Measurements from ENCODE around the gene ADIG. TPM values are rescaled to one million over a fixed set of nuclear protein-coding genes. Genes with fewer than 3 reads are reported as not detected.

ADIG gene
- total RNA-seq, 3 donors from 2014 or later: not detected

DNA sequence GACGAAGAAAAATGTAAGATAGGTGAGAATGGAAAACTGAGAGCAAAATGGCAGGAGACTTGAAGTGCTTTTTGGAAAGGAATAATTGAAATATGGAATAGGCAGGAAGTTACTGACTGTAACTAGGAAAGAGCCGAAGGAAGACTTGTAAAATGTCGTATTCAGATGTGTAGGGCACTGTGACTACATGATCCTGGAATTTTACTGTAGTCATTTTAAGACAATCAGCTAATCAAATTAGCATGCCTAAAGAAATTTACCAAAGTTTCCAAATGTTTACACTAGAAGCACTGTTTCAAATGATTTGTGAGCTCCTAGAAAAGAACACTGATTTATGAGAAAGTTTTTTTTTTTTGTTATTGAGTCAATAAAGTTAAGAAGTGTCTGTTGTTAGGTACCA is 21.2 kb upstream of the ADIG start:
- TF ChIP-seq CTCF (IDR thresholded peaks at IDR 0.05): no peak
- DNase-seq: no peak
- no peak overlapping the region for H3K4me3 ChIP-seq
- H3K4me1 ChIP-seq (ENCODE audit: low read depth): no peaks in the 10 kb centered on the region
- intact Hi-C loops (cut with DNase I, micrococcal nuclease): no loop called here
- H3K9me3 ChIP-seq: no peaks in the 10 kb centered on the region
- no peak for ATAC-seq
- peaks cover 5% of the 10 kb centered on the region for H3K36me3 ChIP-seq (ENCODE audit: low read depth)

GRCh38 chr20:38563802-38564431 is 17.1 kb upstream of the ADIG start:
- DNase-seq (no peak), ATAC-seq (no peak)
- Histone ChIP-seq H3K36me3 (ENCODE audit: low read depth) (peaks cover 5% of the 10 kb centered on the region), H3K9me3 (no peaks in the 10 kb centered on the region), H3K4me1 (ENCODE audit: low read depth) (no peaks in the 10 kb centered on the region), H3K4me3 (no peak overlapping the region)
- no peak for TF ChIP-seq CTCF (IDR thresholded peaks at IDR 0.05)
- intact Hi-C loops (cut with DNase I, micrococcal nuclease): no loop called here

- Histone ChIP-seq H3K4me1 (ENCODE audit: low read depth) (no peaks in the 10 kb centered on the region), H3K4me3 (no peak overlapping the region), H3K36me3 (ENCODE audit: low read depth) (no peaks in the 10 kb centered on the region), H3K9me3 (no peaks in the 10 kb centered on the region)
- TF ChIP-seq CTCF (IDR thresholded peaks at IDR 0.05): no peak
- intact Hi-C loops (cut with DNase I, micrococcal nuclease): no loop called here
- no peak for DNase-seq
- ATAC-seq: no peak
Observed at GRCh38 chr20:38564680-38565079, 16.3 kb upstream of the ADIG start.

GRCh38 chr20:38566036-38566598 is 14.9 kb upstream of the ADIG start:
- intact Hi-C loops (cut with DNase I, micrococcal nuclease): no loop called here
- H3K36me3 ChIP-seq (ENCODE audit: low read depth): no peaks in the 10 kb centered on the region
- TF ChIP-seq CTCF (IDR thresholded peaks at IDR 0.05): no peak
- no peak overlapping the region for H3K4me3 ChIP-seq
- ATAC-seq: no peak
- H3K4me1 ChIP-seq (ENCODE audit: low read depth): no peaks in the 10 kb centered on the region
- no peaks in the 10 kb centered on the region for H3K9me3 ChIP-seq
- no peak for DNase-seq

DNA sequence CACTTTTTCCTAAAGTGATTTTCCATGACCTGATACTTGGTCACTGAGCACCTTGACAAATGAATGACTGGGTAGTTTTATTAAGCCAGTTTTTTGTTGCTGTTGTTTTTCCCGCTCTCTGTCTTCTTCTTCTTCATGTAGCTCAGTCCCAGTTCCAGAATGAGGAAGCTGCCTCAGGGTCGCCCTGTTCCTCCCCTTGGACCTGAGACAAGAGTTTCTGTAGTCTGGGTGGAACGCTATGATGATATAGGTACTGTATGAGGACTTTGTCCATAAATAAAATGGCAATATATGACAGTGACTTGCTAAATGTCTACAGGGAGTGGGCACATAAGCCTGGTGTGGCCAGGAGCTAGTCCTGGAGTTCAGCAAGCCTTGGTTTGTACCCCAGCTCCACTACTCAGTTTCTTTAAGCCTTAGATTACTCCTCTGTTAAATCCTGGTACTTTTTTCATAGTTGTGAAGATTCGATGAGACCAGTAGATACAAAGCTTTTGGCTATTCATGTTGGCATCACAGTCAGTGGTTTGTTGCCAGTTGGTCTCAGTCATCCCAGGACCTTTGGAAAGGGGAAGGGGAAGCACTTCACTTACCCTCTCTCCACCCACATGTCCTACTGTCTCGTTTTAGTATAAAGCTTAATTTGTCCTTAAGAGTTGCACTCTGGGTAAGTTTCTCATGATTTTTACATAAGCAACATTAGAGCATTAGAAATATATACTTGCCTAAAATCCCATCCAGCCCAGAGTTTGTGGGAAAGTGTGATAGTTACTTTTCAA is 11.1 kb upstream of the ADIG start:
- H3K36me3 ChIP-seq (ENCODE audit: low read depth): peaks cover 7% of the 10 kb centered on the region
- DNase-seq (no peak), ATAC-seq (no peak)

More for the DNA sequence above, 11.1 kb upstream of the ADIG start:
- intact Hi-C loops (cut with DNase I, micrococcal nuclease): no loop called here
- Histone ChIP-seq H3K4me1 (ENCODE audit: low read depth) (no peaks in the 10 kb centered on the region), H3K9me3 (no peaks in the 10 kb centered on the region), H3K4me3 (no peak overlapping the region)
- TF ChIP-seq CTCF (IDR thresholded peaks at IDR 0.05): no peak
